Measurements from ENCODE around the gene FFAR2. TPM values are rescaled to one million over a fixed set of nuclear protein-coding genes. Genes with fewer than 3 reads are reported as not detected.
A peak's percentile ranks its signal among the peaks of the same experiment; 100 is the strongest.

Gene FFAR2
- total and polyA plus RNA-seq, 10 donors = 0.89 to 53.5 (median 9.7) TPM

- WGBS, 5 donors = 58 to 85% (median 64%) methylated on average over 2 to 3 of the region's 3 CpGs
- TF ChIP-seq CTCF (IDR thresholded peaks at IDR 0.05 in 8 of 11, conservative IDR thresholded peaks at IDR 0.05 in 3 of 11) (no peak), POLR2AphosphoS5 (IDR thresholded peaks at IDR 0.05) (no peak), POLR2A (IDR thresholded peaks at IDR 0.05) (no peak)
- H3K36me3 ChIP-seq = peaks cover 0 to 3% (median 0%) of the 10 kb centered on the region in 6 donors
- intact Hi-C loops (cut with DNase I; ENCODE audit: low total_unique reads) = no loop called here
- peaks cover 27 to 76% (median 59%) of the 10 kb centered on the region in 6 donors for H3K4me1 ChIP-seq
- no peak for DNase-seq
- H3K27me3 ChIP-seq (replicated peaks in 1 of 7) = peaks cover 0 to 9% (median 0%) of the 10 kb centered on the region in 7 donors
- H3K27ac ChIP-seq = peak overlapping the region in 1 of 8 donors; percentile 31
- no peak overlapping the region for H3K4me3 ChIP-seq
- H3K9me3 ChIP-seq = no peaks in the 10 kb centered on the region
Observed at GRCh38 chr19:35455616-35456201, 7.7 kb downstream of the FFAR2 start.

- peak overlapping the region in 3 of 8 donors; percentile 1 to 83 (median 26) for H3K27ac ChIP-seq
- intact Hi-C loops (cut with DNase I; ENCODE audit: low total_unique reads) = no loop called here
- peaks cover 0 to 6% (median 0%) of the 10 kb centered on the region in 7 donors for H3K27me3 ChIP-seq (replicated peaks in 1 of 7)
- no peaks in the 10 kb centered on the region for H3K9me3 ChIP-seq
- no peak for TF ChIP-seq POLR2A (IDR thresholded peaks at IDR 0.05)
- TF ChIP-seq POLR2AphosphoS5 (IDR thresholded peaks at IDR 0.05) = no peak
- TF ChIP-seq CTCF (IDR thresholded peaks at IDR 0.05 in 8 of 11, conservative IDR thresholded peaks at IDR 0.05 in 3 of 11) = no peak
- H3K4me1 ChIP-seq = peaks cover 36 to 76% (median 62%) of the 10 kb centered on the region in 6 donors
- 75 to 88% (median 84%) methylated on average over 5 of the region's 5 CpGs for WGBS, 5 donors
- H3K4me3 ChIP-seq = no peak overlapping the region
- H3K36me3 ChIP-seq = no peaks in the 10 kb centered on the region
- no peak for DNase-seq
Observed at GRCh38 chr19:35457173-35457572, 9.1 kb downstream of the FFAR2 start.

GRCh38 chr19:35458192-35458591 is 10.1 kb downstream of the FFAR2 start:
- Histone ChIP-seq H3K27me3 (replicated peaks in 1 of 7) (peaks cover 0 to 6% (median 0%) of the 10 kb centered on the region in 7 donors), H3K4me1 (peaks cover 46 to 82% (median 72%) of the 10 kb centered on the region in 6 donors), H3K4me3 (no peak overlapping the region), H3K27ac (peak overlapping the region in 4 of 8 donors; percentile 70 to 86 (median 81)), H3K9me3 (no peaks in the 10 kb centered on the region), H3K36me3 (no peaks in the 10 kb centered on the region)
- intact Hi-C loops (cut with DNase I; ENCODE audit: low total_unique reads) = no loop called here
- WGBS, 5 donors = 59 to 81% (median 71%) methylated on average over 1 of the region's 1 CpG
- TF ChIP-seq CTCF (IDR thresholded peaks at IDR 0.05 in 8 of 11, conservative IDR thresholded peaks at IDR 0.05 in 3 of 11) (no peak), POLR2AphosphoS5 (IDR thresholded peaks at IDR 0.05) (no peak), POLR2A (IDR thresholded peaks at IDR 0.05) (no peak)
- DNase-seq = no peak

- WGBS, 5 donors = 16 to 24% (median 21%) methylated on average over 9 to 10 of the region's 10 CpGs
- intact Hi-C loops (cut with DNase I; ENCODE audit: low total_unique reads) = no loop called here
- H3K4me3 ChIP-seq = peak overlapping the region in 1 of 8 donors; percentile 38
- no peaks in the 10 kb centered on the region for H3K9me3 ChIP-seq
- peaks cover 52 to 89% (median 79%) of the 10 kb centered on the region in 6 donors for H3K4me1 ChIP-seq
- no peak for TF ChIP-seq POLR2A (IDR thresholded peaks at IDR 0.05)
- no peak for TF ChIP-seq CTCF (IDR thresholded peaks at IDR 0.05 in 8 of 11, conservative IDR thresholded peaks at IDR 0.05 in 3 of 11)
- no peak for TF ChIP-seq POLR2AphosphoS5 (IDR thresholded peaks at IDR 0.05)
- peak; percentile 86 for DNase-seq
- H3K27ac ChIP-seq = peak overlapping the region in 7 of 8 donors; percentile 57 to 86 (median 70)
- peaks cover 0 to 4% (median 0%) of the 10 kb centered on the region in 7 donors for H3K27me3 ChIP-seq (replicated peaks in 1 of 7)
- no peaks in the 10 kb centered on the region for H3K36me3 ChIP-seq
Observed at GRCh38 chr19:35458731-35459391, 10.8 kb downstream of the FFAR2 start.

Measured in spleen (tissue), 11 donors.